GM12801 (cell line): ENCODE results near the gene LPAR4.

Experiments used
- CTCF ChIP-seq: IDR thresholded peaks from one replicate; pipeline ENCODE4 v1.5.1; 2011; ENCODE audit warnings: control low read depth; ENCODE audit not compliant: insufficient read length; ENCODE audit errors: extremely low read depth

Gene LPAR4, protein sequence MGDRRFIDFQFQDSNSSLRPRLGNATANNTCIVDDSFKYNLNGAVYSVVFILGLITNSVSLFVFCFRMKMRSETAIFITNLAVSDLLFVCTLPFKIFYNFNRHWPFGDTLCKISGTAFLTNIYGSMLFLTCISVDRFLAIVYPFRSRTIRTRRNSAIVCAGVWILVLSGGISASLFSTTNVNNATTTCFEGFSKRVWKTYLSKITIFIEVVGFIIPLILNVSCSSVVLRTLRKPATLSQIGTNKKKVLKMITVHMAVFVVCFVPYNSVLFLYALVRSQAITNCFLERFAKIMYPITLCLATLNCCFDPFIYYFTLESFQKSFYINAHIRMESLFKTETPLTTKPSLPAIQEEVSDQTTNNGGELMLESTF

GRCh38 chrX:78747489-78747888 lies at the start of gene LPAR4:
TSS of gene LPAR4 (plus strand) at chrX:78747720. CDS start at chrX:78754870, 7,150 bp downstream.
- no peak for TF ChIP-seq CTCF

GRCh38 chrX:78706071-78706470 lies 41.4 kb upstream of the LPAR4 start:
- TF ChIP-seq CTCF, result no peak

GRCh38 chrX:78708262-78708661 lies 39.3 kb upstream of the LPAR4 start:
- TF ChIP-seq CTCF, result no peak

DNA sequence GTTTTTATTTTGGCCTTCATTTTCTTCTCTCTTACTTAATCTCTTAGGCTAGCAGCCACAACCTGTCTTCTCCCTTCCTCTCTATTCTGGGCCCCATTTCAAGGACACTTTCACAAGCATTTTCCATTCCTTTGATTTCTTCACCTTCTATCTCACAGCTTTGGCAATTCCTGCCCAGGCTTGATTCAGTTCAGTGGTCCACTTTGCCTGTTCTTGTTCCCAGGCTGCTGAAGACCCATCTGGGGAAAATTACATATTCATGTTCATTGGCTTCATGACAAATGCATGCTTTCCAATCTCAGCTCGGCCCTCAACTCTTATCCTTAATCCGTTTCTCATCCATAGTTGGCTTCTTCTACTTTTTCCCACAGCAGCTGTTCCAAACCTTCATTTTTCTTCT lies 38.7 kb upstream of the LPAR4 start:
- no peak for TF ChIP-seq CTCF

GRCh38 chrX:78710171-78710570 lies 37.3 kb upstream of the LPAR4 start:
- TF ChIP-seq CTCF, result no peak

- TF ChIP-seq CTCF, result no peak
Measured at GRCh38 chrX:78712336-78712735, 35.2 kb upstream of the LPAR4 start.

- no peak for TF ChIP-seq CTCF
Measured at GRCh38 chrX:78725287-78725686, 22.2 kb upstream of the LPAR4 start.
